H9 (cell line): ENCODE results near the gene EFCAB14. TPM values are rescaled to one million over a fixed set of nuclear protein-coding genes. Genes with fewer than 3 reads are reported as not detected.

Source experiments
- DNase-seq: peaks from one replicate; pipeline ENCODE4 v3.0.0-alpha.2; 2017
- H2AFZ ChIP-seq: one replicate; pipeline ENCODE4 v1.6.1; 2013; ENCODE audit warnings: mild to moderate bottlenecking, low read length, control low read depth, moderate library complexity
- H2AK5ac ChIP-seq: 2 replicates; pipeline ENCODE4 v1.6.1; 2013; ENCODE audit warnings: low read length, control low read depth, mixed read lengths; ENCODE audit not compliant: insufficient read length
- H2BK120ac ChIP-seq: one replicate; pipeline ENCODE4 v1.6.1; 2013; ENCODE audit warnings: low read depth, mild to moderate bottlenecking, low read length, control low read depth, inconsistent platforms; ENCODE audit not compliant: poor library complexity, severe bottlenecking
- H2BK12ac ChIP-seq: 2 replicates; pipeline ENCODE4 v1.6.1; 2013; ENCODE audit warnings: low read length, control low read depth, mixed read lengths, low read depth; ENCODE audit not compliant: insufficient read length
- H2BK15ac ChIP-seq: 2 replicates; pipeline ENCODE4 v1.6.1; 2013; ENCODE audit warnings: low read depth, low read length, control low read depth
- H2BK20ac ChIP-seq: one replicate; pipeline ENCODE4 v1.6.1; 2013; ENCODE audit warnings: low read depth, mild to moderate bottlenecking, low read length, control low read depth, inconsistent platforms; ENCODE audit not compliant: poor library complexity, severe bottlenecking
- H2BK5ac ChIP-seq: 2 replicates; pipeline ENCODE4 v1.6.1; 2013; ENCODE audit warnings: low read length, control low read depth, mixed read lengths; ENCODE audit not compliant: insufficient read length
- H3K14ac ChIP-seq: 2 replicates; pipeline ENCODE4 v1.6.1; 2013; ENCODE audit warnings: low read length, control low read depth; ENCODE audit not compliant: insufficient read depth
- H3K18ac ChIP-seq: 2 replicates; pipeline ENCODE4 v1.6.1; 2013; ENCODE audit warnings: low read depth, mild to moderate bottlenecking, mixed read lengths, low read length, control low read depth; ENCODE audit not compliant: insufficient read length
- H3K23ac ChIP-seq: 2 replicates; pipeline ENCODE4 v1.6.1; 2013; ENCODE audit warnings: low read length, control low read depth, mixed read lengths, low read depth; ENCODE audit not compliant: insufficient read length
- H3K23me2 ChIP-seq: 2 replicates; pipeline ENCODE4 v1.6.1; 2013; ENCODE audit warnings: low read depth, mild to moderate bottlenecking, mixed read lengths, low read length, control low read depth; ENCODE audit not compliant: insufficient read length, poor library complexity, severe bottlenecking
- H3K27ac ChIP-seq: 2 replicates; pipeline ENCODE4 v1.5.1; 2013; ENCODE audit warnings: low read length, control low read depth, mixed read lengths, low read depth; ENCODE audit not compliant: insufficient read length
- H3K27me3 ChIP-seq: 2 replicates; pipeline ENCODE4 v1.6.1; 2013; ENCODE audit warnings: low read length, control low read depth, inconsistent platforms; ENCODE audit not compliant: insufficient read depth
- H3K4ac ChIP-seq: 2 replicates; pipeline ENCODE4 v1.6.1; 2013; ENCODE audit warnings: low read depth, mild to moderate bottlenecking, control low read depth, inconsistent platforms, low read length, moderate library complexity
- H3K4me1 ChIP-seq: 2 replicates; pipeline ENCODE4 v1.6.1; 2013; ENCODE audit warnings: low read length, control low read depth, inconsistent platforms; ENCODE audit not compliant: insufficient read depth
- H3K4me2 ChIP-seq: 2 replicates; pipeline ENCODE4 v1.6.1; 2013; ENCODE audit warnings: low read length, control low read depth, mixed read lengths; ENCODE audit not compliant: insufficient read length, insufficient read depth
- H3K56ac ChIP-seq: 2 replicates; pipeline ENCODE4 v1.6.1; 2013; ENCODE audit warnings: low read depth, mild to moderate bottlenecking, mixed read lengths, low read length, control low read depth; ENCODE audit not compliant: insufficient read length
- H3K79me1 ChIP-seq: 2 replicates; pipeline ENCODE4 v1.6.1; 2013; ENCODE audit warnings: low read depth, mild to moderate bottlenecking, moderate library complexity, low read length, control low read depth, inconsistent platforms; ENCODE audit not compliant: insufficient read depth, poor library complexity, severe bottlenecking
- H3K79me2 ChIP-seq: 2 replicates; pipeline ENCODE4 v1.6.1; 2013; ENCODE audit warnings: low read length, control low read depth, inconsistent platforms; ENCODE audit not compliant: insufficient read depth
- H3K9ac ChIP-seq: 2 replicates; pipeline ENCODE4 v1.6.1; 2013; ENCODE audit warnings: low read length, control low read depth, mixed read lengths; ENCODE audit not compliant: insufficient read length; ENCODE audit errors: extremely low read depth
- H3K9me3 ChIP-seq: one replicate; pipeline ENCODE4 v1.6.1; 2013; ENCODE audit warnings: low read depth, low read length, inconsistent platforms; ENCODE audit not compliant: control insufficient read depth
- H3T11ph ChIP-seq: one replicate; pipeline ENCODE4 v1.6.1; 2013; ENCODE audit warnings: mild to moderate bottlenecking, low read length, control low read depth, inconsistent platforms
- H4K20me1 ChIP-seq: one replicate; pipeline ENCODE4 v1.6.1; 2013; ENCODE audit not compliant: control insufficient read depth, insufficient read length, insufficient read depth
- H4K5ac ChIP-seq: 2 replicates; pipeline ENCODE4 v1.6.1; 2013; ENCODE audit warnings: low read depth, mild to moderate bottlenecking, mixed read lengths, low read length, control low read depth; ENCODE audit not compliant: insufficient read length
- H4K8ac ChIP-seq: replicated peaks from 2 replicates; pipeline ENCODE4 v1.6.1; 2013; ENCODE audit warnings: low read length, control low read depth, mixed read lengths, low read depth; ENCODE audit not compliant: insufficient read length
- H4K91ac ChIP-seq: 2 replicates; pipeline ENCODE4 v1.6.1; 2013; ENCODE audit warnings: low read depth, mild to moderate bottlenecking, moderate library complexity, mixed read lengths, low read length, control low read depth; ENCODE audit not compliant: insufficient read length
- H3K27ac Mint-ChIP-seq, 3 experiments: 2 replicates in 2 of 3; 3 replicates in 1 of 3; pipeline ENCODE4 v1.8.0; 2020 to 2021; ENCODE audit warnings: mixed read lengths in 3 of 3, mild to moderate bottlenecking in 1 of 3, moderate library complexity in 1 of 3
- H3K27me3 Mint-ChIP-seq: 2 replicates; pipeline ENCODE4 v1.8.0; 2021; ENCODE audit warnings: low read depth, mild to moderate bottlenecking, moderate library complexity, mixed read lengths
- H3K36me3 Mint-ChIP-seq, 3 experiments: 2 replicates in 2 of 3; 3 replicates in 1 of 3; pipeline ENCODE4 v1.8.0; 2020 to 2021; ENCODE audit warnings: low read depth in 3 of 3, mixed read lengths in 3 of 3; ENCODE audit not compliant: insufficient read depth in 1 of 3
- H3K4me1 Mint-ChIP-seq, 2 experiments: 2 replicates each; pipeline ENCODE4 v1.8.0; 2020; ENCODE audit warnings: mixed read lengths in 2 of 2
- H3K4me3 Mint-ChIP-seq, 2 experiments: 2 replicates in 1 of 2; 3 replicates in 1 of 2; pipeline ENCODE4 v1.8.0; 2020 to 2021; ENCODE audit warnings: mild to moderate bottlenecking in 2 of 2, mixed read lengths in 2 of 2, moderate library complexity in 1 of 2
- H3K9me3 Mint-ChIP-seq, 2 experiments: 2 replicates in 1 of 2; 3 replicates in 1 of 2; pipeline ENCODE4 v1.8.0; 2020; ENCODE audit warnings: mild to moderate bottlenecking in 2 of 2, mixed read lengths in 2 of 2, moderate library complexity in 1 of 2
- WGBS: extraction: QIAGEN DNeasy Blood & Tissue Kit; methylation state at CpG from one replicate; pipeline ENCODE4 v1.1.7; 2013; ENCODE audit warnings: missing lambda C conversion rate, low lambda C conversion rate, mixed read lengths; ENCODE audit not compliant: insufficient read length; ENCODE audit errors: extremely low coverage; 5-methylcytosine and 5-hydroxymethylcytosine counted together
- total RNA-seq: library from RNA; stranded (reverse); gene quantifications from 2 replicates; pipeline ENCODE4 v1.2.1, GENCODE V29; 2021
- TF ChIP-seq, protein P1 (sequence below): fragments of 200-600 bp; sonication (generic); conservative IDR thresholded peaks from 3 replicates; pipeline ENCODE4 v1.8.0; 2021; ENCODE audit warnings: antibody characterized with exemption, mild to moderate bottlenecking

The EFCAB14 gene
- total RNA-seq, 1 experiment from 2014 or later, result 42.2 TPM

DNA sequence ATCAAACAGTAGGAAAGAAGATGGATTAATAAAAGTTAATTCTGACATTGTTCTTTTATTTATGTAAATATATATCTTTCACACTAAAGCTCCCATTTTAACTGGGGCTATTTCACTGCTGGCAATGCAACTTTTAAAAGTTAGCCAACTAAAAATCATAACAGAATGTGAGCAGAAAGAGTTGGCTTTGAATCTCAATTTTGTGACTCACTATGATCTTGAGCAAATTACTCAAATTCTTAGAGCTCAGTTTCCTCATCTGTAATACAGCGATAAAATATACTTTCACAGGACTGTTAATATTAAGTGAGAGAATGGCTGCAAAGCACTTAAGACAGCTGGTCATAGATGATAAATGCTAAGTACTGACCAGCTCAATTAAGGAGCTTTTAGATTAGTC is 10.8 kb downstream of the EFCAB14 start:
- Histone ChIP-seq H3K4me2 (no peak overlapping the region), H2AFZ (no peak overlapping the region), H3T11ph (no peak overlapping the region), H3K79me1 (no peaks in the 10 kb centered on the region), H3K27me3 (no peaks in the 10 kb centered on the region), H2BK12ac (no peak overlapping the region), H4K20me1 (no peaks in the 10 kb centered on the region), H2BK15ac (no peak overlapping the region), H3K14ac (no peak overlapping the region), H2BK120ac (no peak overlapping the region), H3K79me2 (no peaks in the 10 kb centered on the region; the same call in 1 of the 2 replicates), H4K8ac (no peak overlapping the region), H3K23ac (no peak overlapping the region), H2BK20ac (no peak overlapping the region), H2AK5ac (no peak overlapping the region), H3K4ac (no peak overlapping the region), H3K9ac (no peak overlapping the region), H3K56ac (no peak overlapping the region), H3K4me1 (no peaks in the 10 kb centered on the region), H4K91ac (no peak overlapping the region), H3K18ac (no peak overlapping the region), H4K5ac (no peak overlapping the region), H3K23me2 (no peaks in the 10 kb centered on the region), H3K9me3 (no peaks in the 10 kb centered on the region), H2BK5ac (no peak overlapping the region), H3K27ac (no peak overlapping the region)
- DNase-seq, result no peak
- Mint-ChIP-seq H3K4me1 (no peaks in the 10 kb centered on the region), H3K27ac (no peak overlapping the region), H3K4me3 (no peak overlapping the region), H3K9me3 (no peaks in the 10 kb centered on the region), H3K36me3 (peaks cover 11 to 59% (median 52%) of the 10 kb centered on the region in 3 experiments; a peak in 6 of 7 replicates), H3K27me3 (no peaks in the 10 kb centered on the region)
- TF ChIP-seq, protein P1, sequence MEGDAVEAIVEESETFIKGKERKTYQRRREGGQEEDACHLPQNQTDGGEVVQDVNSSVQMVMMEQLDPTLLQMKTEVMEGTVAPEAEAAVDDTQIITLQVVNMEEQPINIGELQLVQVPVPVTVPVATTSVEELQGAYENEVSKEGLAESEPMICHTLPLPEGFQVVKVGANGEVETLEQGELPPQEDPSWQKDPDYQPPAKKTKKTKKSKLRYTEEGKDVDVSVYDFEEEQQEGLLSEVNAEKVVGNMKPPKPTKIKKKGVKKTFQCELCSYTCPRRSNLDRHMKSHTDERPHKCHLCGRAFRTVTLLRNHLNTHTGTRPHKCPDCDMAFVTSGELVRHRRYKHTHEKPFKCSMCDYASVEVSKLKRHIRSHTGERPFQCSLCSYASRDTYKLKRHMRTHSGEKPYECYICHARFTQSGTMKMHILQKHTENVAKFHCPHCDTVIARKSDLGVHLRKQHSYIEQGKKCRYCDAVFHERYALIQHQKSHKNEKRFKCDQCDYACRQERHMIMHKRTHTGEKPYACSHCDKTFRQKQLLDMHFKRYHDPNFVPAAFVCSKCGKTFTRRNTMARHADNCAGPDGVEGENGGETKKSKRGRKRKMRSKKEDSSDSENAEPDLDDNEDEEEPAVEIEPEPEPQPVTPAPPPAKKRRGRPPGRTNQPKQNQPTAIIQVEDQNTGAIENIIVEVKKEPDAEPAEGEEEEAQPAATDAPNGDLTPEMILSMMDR, result no peak
- no CpG with 5 or more reads among the region's 1 CpG for WGBS
